ENCODE measurements around the gene ISG20.

GRCh38 chr15:88697276-88697675 is 58.5 kb downstream of the ISG20 start:
- TF ChIP-seq POLR2A (IDR thresholded peaks at IDR 0.05; ENCODE audit: low read depth, low read length) (no peak), POLR2AphosphoS5 (IDR thresholded peaks at IDR 0.05; ENCODE audit: low read depth, low read length) (no peak), TAF1 (IDR thresholded peaks at IDR 0.05; ENCODE audit: borderline replicate concordance, low read depth, low read length) (no peak)

Data from GM12892 (cell line).